SK-N-SH (cell line): ENCODE measurements around the gene OR52L1. TPM values are rescaled to one million over a fixed set of nuclear protein-coding genes. Genes with fewer than 3 reads are reported as not detected.

Experiments
- CTCF ChIA-PET: fragments of 300-600, 350-600 bp; formaldehyde crosslinking; extraction: SDS; loops from one replicate; lab custom pipeline; 2021; lab: Yijun Ruan, JAX
- POLR2A ChIA-PET: fragments of 350-600 bp; sonication (Branson Sonifier 250); formaldehyde crosslinking; extraction: SDS; loops from one replicate; lab custom pipeline; 2020; ENCODE audit warnings: antibody characterized with exemption, inconsistent platforms; lab: Yijun Ruan, JAX
- DNase-seq: peaks from one replicate; pipeline ENCODE4 v3.0.0; 2012
- H2AFZ ChIP-seq: fragments of 200-600 bp; sonication (generic); 2 replicates; pipeline ENCODE4 v1.8.1; 2016; ENCODE audit warnings: antibody characterized with exemption, mild to moderate bottlenecking, low read depth
- H3F3A ChIP-seq: fragments of 200-600 bp; sonication (generic); replicated peaks from 2 replicates; pipeline ENCODE3; 2016; ENCODE audit warnings: antibody characterized with exemption, mild to moderate bottlenecking; ENCODE audit not compliant: insufficient read depth
- H3K27ac ChIP-seq, 2 experiments: fragments of 200-500 bp in 1 of 2; fragments of 200-600 bp in 1 of 2; sonication (Bioruptor generic) in 1 of 2; sonication (generic), shearing (Covaris generic) in 1 of 2; 2 replicates each; pipeline versions ENCODE4 v1.5.1 to v1.6.1; 2014 to 2016; ENCODE audit warnings: low read depth in 2 of 2, inconsistent platforms in 1 of 2, low read length in 1 of 2, mild to moderate bottlenecking in 1 of 2, mixed read lengths in 1 of 2
- H3K27me3 ChIP-seq: fragments of 200-600 bp; sonication (generic), shearing (Covaris generic); 2 replicates; pipeline ENCODE4 v1.6.1; 2016; ENCODE audit warnings: mixed run types; ENCODE audit not compliant: insufficient read depth
- H3K36me3 ChIP-seq, 2 experiments: fragments of 200-500 bp in 1 of 2; fragments of 200-600 bp in 1 of 2; sonication (Bioruptor generic) in 1 of 2; sonication (generic) in 1 of 2; replicated peaks in 1 of 2; 2 replicates each; pipeline versions ENCODE3 to v1.5.1; 2014 to 2016; ENCODE audit warnings: low read length in 1 of 2, mild to moderate bottlenecking in 1 of 2; ENCODE audit not compliant: insufficient read depth in 2 of 2, control insufficient read depth in 1 of 2
- H3K4me1 ChIP-seq, 2 experiments: fragments of 200-500 bp in 1 of 2; fragments of 200-600 bp in 1 of 2; sonication (Bioruptor generic) in 1 of 2; sonication (generic), shearing (Covaris generic) in 1 of 2; 2 replicates each; pipeline versions ENCODE4 v1.5.1 to v1.6.1; 2014 to 2016; ENCODE audit warnings: low read depth in 1 of 2, low read length in 1 of 2, mixed run types in 1 of 2; ENCODE audit not compliant: insufficient read depth in 2 of 2, control insufficient read depth in 1 of 2
- H3K4me2 ChIP-seq: fragments of 200-600 bp; sonication (generic), shearing (Covaris generic); 2 replicates; pipeline ENCODE4 v1.6.1; 2017; ENCODE audit warnings: mixed run types
- H3K4me3 ChIP-seq, 2 experiments: fragments of 200-500 bp in 1 of 2; fragments of 200-600 bp in 1 of 2; sonication (Bioruptor generic) in 1 of 2; sonication (generic), shearing (Covaris generic) in 1 of 2; 2 replicates each; pipeline versions ENCODE4 v1.5.1 to v1.8.1; 2014 to 2016; ENCODE audit warnings: low read depth in 2 of 2, inconsistent platforms in 1 of 2, low read length in 1 of 2, mild to moderate bottlenecking in 1 of 2, mixed read lengths in 1 of 2, moderate library complexity in 1 of 2
- H3K79me2 ChIP-seq: fragments of 200-600 bp; sonication (generic); 2 replicates; pipeline ENCODE4 v1.8.1; 2017; ENCODE audit warnings: mild to moderate bottlenecking; ENCODE audit not compliant: insufficient read depth
- H3K9ac ChIP-seq: fragments of 200-600 bp; sonication (generic); 2 replicates; pipeline ENCODE4 v1.6.1; 2017; ENCODE audit warnings: mixed run types
- H3K9me2 ChIP-seq: fragments of 200-600 bp; sonication (generic); 2 replicates; pipeline ENCODE4 v1.6.1; 2017; ENCODE audit warnings: mixed run types
- H3K9me3 ChIP-seq: fragments of 200-600 bp; sonication (generic); 2 replicates; pipeline ENCODE4 v1.6.1; 2017; ENCODE audit warnings: mixed run types, mild to moderate bottlenecking, moderate library complexity
- H4K20me1 ChIP-seq: fragments of 200-600 bp; sonication (generic); 2 replicates; pipeline ENCODE4 v1.6.1; 2017; ENCODE audit warnings: mild to moderate bottlenecking, mixed run types; ENCODE audit not compliant: insufficient read depth
- CHD2 ChIP-seq: fragments of 150-350 bp; IDR thresholded peaks from 2 replicates; pipeline ENCODE4 v1.6.1; 2018; ENCODE audit warnings: low read length; ENCODE audit not compliant: partially characterized antibody
- CTCF ChIP-seq: fragments of 200-600 bp; sonication (generic); IDR thresholded peaks from 2 replicates; pipeline ENCODE4 v1.6.1; 2017; ENCODE audit warnings: antibody characterized with exemption, mild to moderate bottlenecking, moderate library complexity
- EZH2phosphoT487 ChIP-seq: fragments of 200-600 bp; sonication (generic); IDR thresholded peaks from 2 replicates; pipeline ENCODE4 v1.6.1; 2017; ENCODE audit warnings: low read depth, mixed run types, mild to moderate bottlenecking, antibody characterized with exemption, moderate library complexity, borderline replicate concordance
- FOSL2 ChIP-seq: IDR thresholded peaks from 2 replicates; pipeline ENCODE4 v1.4.0; 2012; ENCODE audit warnings: low read depth, mild to moderate bottlenecking, moderate library complexity, borderline replicate concordance
- FOXM1 ChIP-seq: IDR thresholded peaks from 2 replicates; pipeline ENCODE4 v1.4.0; 2012; ENCODE audit warnings: low read depth, mild to moderate bottlenecking
- GATA2 ChIP-seq: sonication (generic); formaldehyde crosslinking; IDR thresholded peaks from 2 replicates; pipeline ENCODE4 v1.5.0; 2020; ENCODE audit warnings: mild to moderate bottlenecking, missing genetic modification reagents
- MAX ChIP-seq: IDR thresholded peaks from 2 replicates; pipeline ENCODE4 v1.4.0; 2012; ENCODE audit warnings: low read depth
- NFIC ChIP-seq: IDR thresholded peaks from 2 replicates; pipeline ENCODE4 v1.4.0; 2012; ENCODE audit warnings: borderline replicate concordance
- PBX3 ChIP-seq: IDR thresholded peaks from 2 replicates; pipeline ENCODE4; 2012
- RAD21 ChIP-seq: IDR thresholded peaks from 2 replicates; pipeline ENCODE4 v1.6.1; 2012; ENCODE audit warnings: mild to moderate bottlenecking, low read length
- RCOR1 ChIP-seq: fragments of 150-350 bp; IDR thresholded peaks from 2 replicates; pipeline ENCODE4 v1.6.1; 2017; ENCODE audit warnings: antibody characterized with exemption, low read length
- RXRA ChIP-seq: IDR thresholded peaks from 2 replicates; pipeline ENCODE4 v1.4.0; 2012; ENCODE audit warnings: low read depth, mild to moderate bottlenecking, borderline replicate concordance
- SIN3A ChIP-seq: IDR thresholded peaks from 2 replicates; pipeline ENCODE4 v1.6.1; 2012; ENCODE audit warnings: low read depth, mild to moderate bottlenecking, low read length, moderate library complexity, borderline replicate concordance
- SMC3 ChIP-seq: IDR thresholded peaks from 2 replicates; pipeline ENCODE4 v1.6.1; 2012; ENCODE audit warnings: low read depth, low read length, improper control_type of control experiment
- TAF1 ChIP-seq: IDR thresholded peaks from 2 replicates; pipeline ENCODE4 v1.6.1; 2012; ENCODE audit warnings: low read depth, mild to moderate bottlenecking, low read length, moderate library complexity, borderline replicate concordance
- USF1 ChIP-seq: IDR thresholded peaks from 2 replicates; pipeline ENCODE4 v1.4.0; 2012; ENCODE audit warnings: low read depth, borderline replicate concordance
- YY1 ChIP-seq: IDR thresholded peaks from 2 replicates; pipeline ENCODE4 v1.4.0; 2012; ENCODE audit warnings: low read depth, mild to moderate bottlenecking
- ZBTB33 ChIP-seq: IDR thresholded peaks from 2 replicates; pipeline ENCODE4 v1.4.0; 2012; ENCODE audit warnings: low read depth, borderline replicate concordance
- WGBS: methylation state at CpG from one replicate; pipeline ENCODE4 v1.1.6; 2017; ENCODE audit warnings: low lambda C conversion rate; 5-methylcytosine and 5-hydroxymethylcytosine counted together
- polyA plus RNA-seq, 3 experiments: library from polyadenylated mRNA; depleted of rRNA; stranded (reverse); fragments of >200 nt; gene quantifications; 2 replicates each; pipeline ENCODE4 v1.2.3, GENCODE V29; 2012

The OR52L1 gene
- polyA plus RNA-seq, 1 of the 3 experiments (the other 2 are of a cell fraction), result not detected

- CTCF ChIA-PET, result interaction anchor here (0.7 to 2.4 kb wide), 7 partner anchors 29 to 340 kb away, joined by 3 to 15 read pairs (median 3); no protein-coding TSS in a partner anchor
- no peaks in the 10 kb centered on the region for H3K9me3 ChIP-seq
- TF ChIP-seq CTCF (peak; percentile 56), TAF1 (no peak), SMC3 (peak; percentile 19; the same call in 1 of the 2 replicates), CHD2 (no peak), FOSL2 (no peak), RXRA (no peak), RAD21 (peak; percentile 68), YY1 (no peak), PBX3 (no peak), FOXM1 (no peak)
- no peak overlapping the region for H3K4me3 ChIP-seq
- H3K9ac ChIP-seq, result no peak overlapping the region
- no peak overlapping the region for H3K4me2 ChIP-seq
- DNase-seq, result no peak
- no peaks in the 10 kb centered on the region for H3K9me2 ChIP-seq
- POLR2A ChIA-PET, result no interaction called here
- H2AFZ ChIP-seq, result no peak overlapping the region
- 3% methylated on average over 4 of the region's 4 CpGs for WGBS
- H3K27me3 ChIP-seq, result no peaks in the 10 kb centered on the region
- no peaks in the 10 kb centered on the region for H3K4me1 ChIP-seq
- H3K79me2 ChIP-seq, result no peaks in the 10 kb centered on the region
- H3K36me3 ChIP-seq, result no peaks in the 10 kb centered on the region
- no peak overlapping the region for H3K27ac ChIP-seq
- no peaks in the 10 kb centered on the region for H4K20me1 ChIP-seq
- no peaks in the 10 kb centered on the region for H3F3A ChIP-seq
Observed at GRCh38 chr11:6022956-6023355, 36.2 kb upstream of the OR52L1 start.

- no peaks in the 10 kb centered on the region for H3F3A ChIP-seq
- no peak for DNase-seq
- no peak overlapping the region for H3K9ac ChIP-seq
- H3K9me3 ChIP-seq, result no peaks in the 10 kb centered on the region
- H2AFZ ChIP-seq, result no peak overlapping the region
- H3K4me3 ChIP-seq, result no peak overlapping the region
- no peaks in the 10 kb centered on the region for H4K20me1 ChIP-seq
- POLR2A ChIA-PET, result no interaction called here
- H3K27ac ChIP-seq, result no peak overlapping the region
- H3K4me2 ChIP-seq, result no peak overlapping the region
- CTCF ChIA-PET, result no interaction called here
- 0 out of 2 replicates have a peak, but pooled peaks cover 6% of the 10 kb centered on the region for H3K27me3 ChIP-seq
- TF ChIP-seq ZBTB33, result no peak
- no peak for TF ChIP-seq PBX3
- no peak for TF ChIP-seq YY1
- no peak for TF ChIP-seq GATA2 (CRISPR knock-in tag)
- no peak for TF ChIP-seq SIN3A
- no peak for TF ChIP-seq USF1
- no peak for TF ChIP-seq FOSL2
- TF ChIP-seq MAX, result no peak
- no peak for TF ChIP-seq NFIC
- no peak for TF ChIP-seq TAF1
- TF ChIP-seq CHD2, result no peak
- TF ChIP-seq EZH2phosphoT487, result no peak
- no peak for TF ChIP-seq RCOR1
- H3K9me2 ChIP-seq, result no peaks in the 10 kb centered on the region
- WGBS, result 18% methylated on average over 3 of the region's 3 CpGs
- H3K79me2 ChIP-seq, result no peaks in the 10 kb centered on the region
- H3K4me1 ChIP-seq, result no peaks in the 10 kb centered on the region
- H3K36me3 ChIP-seq, result no peaks in the 10 kb centered on the region
Observed at GRCh38 chr11:6013042-6013441, 26.3 kb upstream of the OR52L1 start.
